ENCODE results near the gene BIVM. TPM values are rescaled to one million over a fixed set of nuclear protein-coding genes. Genes with fewer than 3 reads are reported as not detected.
A peak's percentile ranks its signal among the peaks of the same experiment; 100 is the strongest.

BIVM gene
- total RNA-seq, 2 donors from 2014 or later: 26.8 to 33.2 TPM

DNA sequence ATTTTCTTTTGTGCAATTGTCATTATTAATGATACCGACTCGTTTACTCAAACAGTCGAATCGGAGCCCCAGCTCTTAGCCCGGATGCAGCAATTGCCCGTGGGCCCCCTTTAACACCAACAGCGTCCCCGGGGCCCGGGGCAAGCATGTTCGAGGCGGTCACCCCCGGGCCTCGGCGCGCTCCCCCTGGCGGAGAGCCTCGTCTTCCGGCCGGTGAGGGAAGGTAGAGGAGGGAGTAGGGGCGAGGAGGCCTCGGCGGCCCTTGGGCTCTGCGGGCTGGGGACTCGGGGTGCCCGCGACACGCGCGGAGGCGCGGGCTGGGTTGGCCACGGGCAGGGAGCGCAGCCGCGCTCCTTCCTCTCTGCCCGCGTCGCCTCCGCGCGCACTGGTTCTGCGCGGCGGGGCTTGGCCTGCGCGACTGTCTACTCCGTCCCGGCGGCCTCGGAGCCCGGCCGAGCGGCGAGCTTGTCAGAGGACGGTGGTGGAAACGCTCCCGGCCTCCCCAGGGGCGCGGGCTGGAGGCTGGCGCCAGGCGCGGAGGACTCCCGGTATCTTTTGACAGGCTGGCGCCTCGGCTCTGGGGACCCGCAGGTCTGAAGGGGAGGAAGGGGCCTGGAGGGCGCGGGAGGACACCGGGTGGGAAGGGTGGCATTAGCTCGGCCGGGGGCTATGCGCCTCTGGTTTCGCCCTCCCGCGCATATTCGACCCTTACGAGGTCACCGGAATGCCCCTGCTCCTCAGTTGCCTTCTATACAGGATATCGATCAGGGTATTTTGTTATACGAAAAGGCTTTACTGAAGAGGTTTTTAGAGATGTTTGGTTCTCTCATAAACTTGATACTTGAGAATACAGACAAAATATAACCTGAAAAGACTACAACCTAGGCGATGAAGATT, 1.5 kb downstream of the BIVM start:
- Histone ChIP-seq H3K9me3 (no peaks in the 10 kb centered on the region), H3K4me3 (peak overlapping the region; percentile 84), H3K27ac (peak overlapping the region; percentile 71 to 80), H3K4me1 (ENCODE audit: control insufficient read depth in 1 of 2, low read depth in 2 of 2) (peaks cover 3 to 20% of the 10 kb centered on the region in 2 donors), H3K27me3 (replicated peaks; ENCODE audit: insufficient read depth) (no peaks in the 10 kb centered on the region), H3K36me3 (no peaks in the 10 kb centered on the region)
- TF ChIP-seq, protein P1, sequence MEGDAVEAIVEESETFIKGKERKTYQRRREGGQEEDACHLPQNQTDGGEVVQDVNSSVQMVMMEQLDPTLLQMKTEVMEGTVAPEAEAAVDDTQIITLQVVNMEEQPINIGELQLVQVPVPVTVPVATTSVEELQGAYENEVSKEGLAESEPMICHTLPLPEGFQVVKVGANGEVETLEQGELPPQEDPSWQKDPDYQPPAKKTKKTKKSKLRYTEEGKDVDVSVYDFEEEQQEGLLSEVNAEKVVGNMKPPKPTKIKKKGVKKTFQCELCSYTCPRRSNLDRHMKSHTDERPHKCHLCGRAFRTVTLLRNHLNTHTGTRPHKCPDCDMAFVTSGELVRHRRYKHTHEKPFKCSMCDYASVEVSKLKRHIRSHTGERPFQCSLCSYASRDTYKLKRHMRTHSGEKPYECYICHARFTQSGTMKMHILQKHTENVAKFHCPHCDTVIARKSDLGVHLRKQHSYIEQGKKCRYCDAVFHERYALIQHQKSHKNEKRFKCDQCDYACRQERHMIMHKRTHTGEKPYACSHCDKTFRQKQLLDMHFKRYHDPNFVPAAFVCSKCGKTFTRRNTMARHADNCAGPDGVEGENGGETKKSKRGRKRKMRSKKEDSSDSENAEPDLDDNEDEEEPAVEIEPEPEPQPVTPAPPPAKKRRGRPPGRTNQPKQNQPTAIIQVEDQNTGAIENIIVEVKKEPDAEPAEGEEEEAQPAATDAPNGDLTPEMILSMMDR (IDR thresholded peaks at IDR 0.05): peak; percentile 65
- ATAC-seq (ENCODE audit: insufficient number of reproducible peaks, low FRiP score, low read depth) (peak; percentile 81), DNase-seq (ENCODE audit: low spot score) (no peak)

DNA sequence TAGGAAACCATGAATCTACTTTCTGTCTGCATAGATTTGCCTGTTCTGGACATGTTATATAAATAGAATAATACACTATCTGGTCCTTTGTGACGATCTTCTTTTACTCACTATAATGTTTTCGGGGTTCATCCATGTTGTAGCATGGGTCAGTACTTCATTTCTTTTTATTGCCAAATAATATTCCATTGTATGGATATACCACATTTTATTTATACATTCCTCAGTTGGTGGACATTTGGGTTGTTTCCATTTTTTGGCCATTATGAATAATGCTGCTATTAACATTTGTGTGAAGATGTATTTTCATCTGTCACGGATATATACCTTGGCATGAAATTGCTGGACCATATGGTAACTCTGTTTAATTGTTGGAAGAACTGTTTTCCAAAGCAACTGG, 6.8 kb downstream of the BIVM start:
- Histone ChIP-seq H3K36me3 (no peaks in the 10 kb centered on the region), H3K27ac (no peak overlapping the region), H3K4me1 (ENCODE audit: control insufficient read depth in 1 of 2, low read depth in 2 of 2) (peaks cover 3 to 17% of the 10 kb centered on the region in 2 donors), H3K9me3 (no peaks in the 10 kb centered on the region), H3K27me3 (replicated peaks; ENCODE audit: insufficient read depth) (no peaks in the 10 kb centered on the region), H3K4me3 (no peak overlapping the region)
- TF ChIP-seq, protein P1 (IDR thresholded peaks at IDR 0.05): no peak
- ATAC-seq (ENCODE audit: insufficient number of reproducible peaks, low FRiP score, low read depth) (no peak), DNase-seq (ENCODE audit: low spot score) (no peak)

GRCh38 chr13:102807699-102808098, 8.8 kb downstream of the BIVM start:
- Histone ChIP-seq H3K27me3 (replicated peaks; ENCODE audit: insufficient read depth) (no peaks in the 10 kb centered on the region), H3K4me3 (no peak overlapping the region), H3K27ac (no peak overlapping the region), H3K9me3 (peaks cover 3% of the 10 kb centered on the region), H3K4me1 (ENCODE audit: control insufficient read depth in 1 of 2, low read depth in 2 of 2) (peaks cover 0 to 3% of the 10 kb centered on the region in 2 donors), H3K36me3 (no peaks in the 10 kb centered on the region)
- DNase-seq (ENCODE audit: low spot score): no peak
- ATAC-seq (ENCODE audit: insufficient number of reproducible peaks, low FRiP score, low read depth): no peak
- TF ChIP-seq, protein P1 (IDR thresholded peaks at IDR 0.05): no peak

GRCh38 chr13:102812611-102813287, 13.8 kb downstream of the BIVM start:
- TF ChIP-seq, protein P1 (IDR thresholded peaks at IDR 0.05): no peak

GRCh38 chr13:102814025-102814607, 15.2 kb downstream of the BIVM start:
- Histone ChIP-seq H3K4me1 (ENCODE audit: control insufficient read depth in 1 of 2, low read depth in 2 of 2) (peaks cover 0 to 4% of the 10 kb centered on the region in 2 donors), H3K4me3 (no peak overlapping the region), H3K9me3 (peaks cover 3% of the 10 kb centered on the region), H3K36me3 (no peaks in the 10 kb centered on the region), H3K27ac (no peak overlapping the region), H3K27me3 (replicated peaks; ENCODE audit: insufficient read depth) (no peaks in the 10 kb centered on the region)
- DNase-seq (ENCODE audit: low spot score) (no peak), ATAC-seq (ENCODE audit: insufficient number of reproducible peaks, low FRiP score, low read depth) (no peak)
- TF ChIP-seq, protein P1 (IDR thresholded peaks at IDR 0.05): no peak

More at GRCh38 chr13:102812611-102813287, 13.8 kb downstream of the BIVM start:
- no peak overlapping the region for H3K27ac ChIP-seq
- no peak overlapping the region for H3K4me3 ChIP-seq
- peaks cover 3 to 4% of the 10 kb centered on the region in 2 donors for H3K4me1 ChIP-seq (ENCODE audit: control insufficient read depth in 1 of 2, low read depth in 2 of 2)
- no peak for DNase-seq (ENCODE audit: low spot score)
- no peaks in the 10 kb centered on the region for H3K36me3 ChIP-seq
- peaks cover 3% of the 10 kb centered on the region for H3K9me3 ChIP-seq
- no peak for ATAC-seq (ENCODE audit: insufficient number of reproducible peaks, low FRiP score, low read depth)
- H3K27me3 ChIP-seq (replicated peaks; ENCODE audit: insufficient read depth): no peaks in the 10 kb centered on the region
